Gastroesophageal sphincter (tissue), 4 donors: ENCODE data around the gene TWF2. TPM values are rescaled to one million over a fixed set of nuclear protein-coding genes. Genes with fewer than 3 reads are reported as not detected.

Source experiments
- ATAC-seq: fragments of 150-250 bp; one replicate; pipeline ENCODE4 v1.9.1; 2016; ENCODE audit warnings: mild to moderate bottlenecking, moderate library complexity
- H3K27ac ChIP-seq, 4 donors: fragments of 200-600 bp; sonication (generic) in 3 of 4; 1 replicate in 3 of 4; 2 replicates in 1 of 4; pipeline ENCODE4 v1.5.1; 2016 to 2019
- H3K27me3 ChIP-seq: fragments of 200-600 bp; sonication (generic); one replicate; pipeline ENCODE4 v1.5.1; 2019
- H3K36me3 ChIP-seq, 2 donors: fragments of 200-600 bp; sonication (generic); one replicate each; pipeline ENCODE4 v1.5.1; 2019; ENCODE audit warnings: control low read depth in 1 of 2
- H3K4me1 ChIP-seq, 3 donors: fragments of 200-600 bp; sonication (generic); 1 replicate in 2 of 3; 2 replicates in 1 of 3; pipeline ENCODE4 v1.5.1; 2016 to 2019; ENCODE audit warnings: control low read depth in 2 of 3
- H3K4me3 ChIP-seq, 2 donors: fragments of 200-600 bp; sonication (generic); one replicate each; pipeline ENCODE4 v1.5.1; 2019; ENCODE audit warnings: mild to moderate bottlenecking in 1 of 2, moderate library complexity in 1 of 2
- H3K9me3 ChIP-seq, 3 donors: fragments of 200-600 bp; sonication (generic); one replicate each; pipeline ENCODE4 v1.5.1; 2017 to 2019; ENCODE audit warnings: control low read depth in 2 of 3
- EP300 ChIP-seq: sonication (generic); formaldehyde crosslinking; IDR thresholded peaks from one replicate; pipeline ENCODE4 v1.6.1; 2017; ENCODE audit warnings: antibody characterized with exemption, mild to moderate bottlenecking
- POLR2A ChIP-seq, 2 donors: fragments of 450-650 bp; IDR thresholded peaks; one replicate each; pipeline ENCODE4 v1.6.1; 2017; ENCODE audit warnings: antibody characterized with exemption in 2 of 2, mild to moderate bottlenecking in 2 of 2, moderate library complexity in 1 of 2
- POLR2AphosphoS5 ChIP-seq: sonication (generic); formaldehyde crosslinking; IDR thresholded peaks from one replicate; pipeline ENCODE4 v1.6.1; 2017; ENCODE audit warnings: antibody characterized with exemption
- WGBS, 2 donors: methylation state at CpG; one replicate each; pipeline ENCODE4 v1.1.5; 2018; ENCODE audit warnings: low coverage in 1 of 2; 5-methylcytosine and 5-hydroxymethylcytosine counted together
- total RNA-seq, 4 donors: library from RNA; depleted of rRNA; stranded (reverse); fragments of >200 nt; gene quantifications; one replicate each; pipeline ENCODE4 v1.1.0, GENCODE V29; 2016
- TF ChIP-seq, protein P1 (sequence below), 4 experiments: fragments of 200-600 bp in 2 of 4; fragments of 450-650 bp in 2 of 4; sonication (generic) in 1 of 4; IDR thresholded peaks; one replicate each; pipeline ENCODE4 v1.5.1; 2017 to 2019; ENCODE audit warnings: antibody characterized with exemption in 4 of 4, mild to moderate bottlenecking in 2 of 4, moderate library complexity in 2 of 4

Gene TWF2
- total RNA-seq, 4 donors from 2014 or later = 46.8 to 79.5 (median 69.2) TPM

DNA sequence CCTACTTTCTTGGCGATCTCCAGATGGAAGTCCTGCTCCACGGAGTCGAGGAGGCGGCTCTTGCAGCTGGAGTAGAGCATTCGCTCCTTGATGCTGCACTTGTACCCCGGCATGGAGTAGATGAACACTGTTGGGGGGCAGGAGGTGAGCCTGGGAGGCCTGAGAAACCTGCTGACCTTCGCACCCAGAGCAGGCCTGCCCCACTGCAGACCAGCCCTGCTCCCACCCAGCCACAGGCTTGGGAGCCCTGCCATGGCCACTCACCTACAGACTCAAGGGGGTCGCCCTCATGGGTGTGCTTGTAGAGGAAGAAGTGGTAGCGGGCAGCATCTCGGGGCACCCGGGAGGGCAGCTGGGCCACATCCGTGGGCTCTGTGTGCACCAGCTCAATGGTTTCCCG lies 9.3 kb downstream of the TWF2 start:
- peaks cover 0 to 35% (median 5%) of the 10 kb centered on the region in 3 donors for H3K4me1 ChIP-seq
- TF ChIP-seq EP300 = no peak
- no peak for TF ChIP-seq POLR2A (IDR thresholded peaks at IDR 0.05)
- TF ChIP-seq, protein P1, sequence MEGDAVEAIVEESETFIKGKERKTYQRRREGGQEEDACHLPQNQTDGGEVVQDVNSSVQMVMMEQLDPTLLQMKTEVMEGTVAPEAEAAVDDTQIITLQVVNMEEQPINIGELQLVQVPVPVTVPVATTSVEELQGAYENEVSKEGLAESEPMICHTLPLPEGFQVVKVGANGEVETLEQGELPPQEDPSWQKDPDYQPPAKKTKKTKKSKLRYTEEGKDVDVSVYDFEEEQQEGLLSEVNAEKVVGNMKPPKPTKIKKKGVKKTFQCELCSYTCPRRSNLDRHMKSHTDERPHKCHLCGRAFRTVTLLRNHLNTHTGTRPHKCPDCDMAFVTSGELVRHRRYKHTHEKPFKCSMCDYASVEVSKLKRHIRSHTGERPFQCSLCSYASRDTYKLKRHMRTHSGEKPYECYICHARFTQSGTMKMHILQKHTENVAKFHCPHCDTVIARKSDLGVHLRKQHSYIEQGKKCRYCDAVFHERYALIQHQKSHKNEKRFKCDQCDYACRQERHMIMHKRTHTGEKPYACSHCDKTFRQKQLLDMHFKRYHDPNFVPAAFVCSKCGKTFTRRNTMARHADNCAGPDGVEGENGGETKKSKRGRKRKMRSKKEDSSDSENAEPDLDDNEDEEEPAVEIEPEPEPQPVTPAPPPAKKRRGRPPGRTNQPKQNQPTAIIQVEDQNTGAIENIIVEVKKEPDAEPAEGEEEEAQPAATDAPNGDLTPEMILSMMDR (IDR thresholded peaks at IDR 0.05) = no peak
- TF ChIP-seq POLR2AphosphoS5 = no peak
- ATAC-seq = no peak
- no peaks in the 10 kb centered on the region for H3K27me3 ChIP-seq
- no peak overlapping the region for H3K27ac ChIP-seq
- no peak overlapping the region for H3K4me3 ChIP-seq
- no CpG with 5 or more reads among the region's 13 CpGs for WGBS, 2 donors
- no peaks in the 10 kb centered on the region for H3K9me3 ChIP-seq
- H3K36me3 ChIP-seq = peaks cover 0 to 77% of the 10 kb centered on the region in 2 donors

- TF ChIP-seq, protein P1 (IDR thresholded peaks at IDR 0.05) = no peak
- TF ChIP-seq EP300 (no peak), POLR2A (IDR thresholded peaks at IDR 0.05) (no peak), POLR2AphosphoS5 (no peak)
- WGBS, 2 donors = no CpG with 5 or more reads among the region's 21 CpGs
- H3K36me3 ChIP-seq = peaks cover 0 to 68% of the 10 kb centered on the region in 2 donors
Observed at GRCh38 chr3:52228751-52229291, 10.1 kb downstream of the TWF2 start.

DNA sequence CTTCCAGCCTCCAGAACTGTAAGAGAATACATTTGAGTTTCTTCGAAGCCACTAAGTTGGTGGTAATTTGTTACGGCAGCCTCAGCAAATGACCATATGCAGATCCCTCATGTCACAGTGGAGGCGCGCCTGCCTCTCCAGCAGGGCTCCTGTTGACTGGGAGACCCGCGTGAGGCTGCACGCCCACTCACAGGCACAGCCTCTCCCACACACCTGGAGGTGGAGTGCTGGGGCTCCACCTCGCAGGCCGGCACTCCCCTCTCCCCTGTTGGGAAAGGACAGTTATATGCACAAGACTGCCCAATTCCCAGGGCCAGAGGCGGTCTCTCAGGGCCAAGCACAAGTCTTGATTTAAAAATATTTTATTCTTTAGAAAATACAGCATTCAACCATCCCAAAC lies 10.7 kb downstream of the TWF2 start:
- no peak overlapping the region for H3K27ac ChIP-seq
- ATAC-seq = no peak
- H3K36me3 ChIP-seq = peaks cover 0 to 64% of the 10 kb centered on the region in 2 donors
- H3K4me3 ChIP-seq = no peak overlapping the region
- H3K9me3 ChIP-seq = no peaks in the 10 kb centered on the region
- WGBS, 2 donors = 60 to 83% methylated on average over 1 of the region's 10 CpGs
- H3K27me3 ChIP-seq = no peaks in the 10 kb centered on the region
- H3K4me1 ChIP-seq = peaks cover 0 to 21% (median 5%) of the 10 kb centered on the region in 3 donors
- TF ChIP-seq POLR2A (IDR thresholded peaks at IDR 0.05) (no peak), POLR2AphosphoS5 (no peak), EP300 (no peak)
- TF ChIP-seq, protein P1 (IDR thresholded peaks at IDR 0.05) = no peak

More at GRCh38 chr3:52228751-52229291, 10.1 kb downstream of the TWF2 start:
- Histone ChIP-seq H3K27me3 (no peaks in the 10 kb centered on the region), H3K9me3 (no peaks in the 10 kb centered on the region), H3K4me3 (no peak overlapping the region), H3K4me1 (peaks cover 0 to 27% (median 5%) of the 10 kb centered on the region in 3 donors), H3K27ac (no peak overlapping the region)
- ATAC-seq = no peak

DNA sequence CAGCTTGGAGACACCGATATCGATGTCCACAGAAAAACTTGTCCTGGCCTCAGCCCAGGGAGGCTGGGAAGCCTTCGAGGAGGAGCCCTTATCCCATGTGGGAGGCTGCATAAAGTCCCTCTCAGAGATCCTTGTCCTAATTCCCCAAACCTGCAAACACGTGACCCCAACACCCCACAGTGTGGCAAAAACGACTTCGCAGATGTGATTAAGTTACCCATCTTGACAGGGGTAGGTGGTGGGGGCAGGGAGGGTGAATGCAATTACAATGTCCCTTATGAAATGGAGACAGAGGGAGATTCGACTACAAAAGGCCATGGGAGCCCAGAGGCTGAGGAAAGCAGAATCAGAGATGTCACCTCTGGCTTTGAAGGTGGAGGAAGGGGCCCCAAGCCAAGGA lies 11.2 kb downstream of the TWF2 start:
- TF ChIP-seq POLR2A (IDR thresholded peaks at IDR 0.05) = no peak
- no peak for TF ChIP-seq POLR2AphosphoS5
- TF ChIP-seq EP300 = no peak
- TF ChIP-seq, protein P1 (IDR thresholded peaks at IDR 0.05) = no peak
- Histone ChIP-seq H3K27ac (no peak overlapping the region), H3K4me1 (peaks cover 0 to 16% (median 5%) of the 10 kb centered on the region in 3 donors), H3K9me3 (no peaks in the 10 kb centered on the region), H3K36me3 (peaks cover 0 to 59% of the 10 kb centered on the region in 2 donors), H3K27me3 (no peaks in the 10 kb centered on the region), H3K4me3 (no peak overlapping the region)
- ATAC-seq = no peak
- 83 to 84% methylated on average over 1 to 3 of the region's 7 CpGs for WGBS, 2 donors

GRCh38 chr3:52227117-52227516 lies 11.8 kb downstream of the TWF2 start:
- no peaks in the 10 kb centered on the region for H3K27me3 ChIP-seq
- no peak overlapping the region for H3K27ac ChIP-seq
- no peaks in the 10 kb centered on the region for H3K9me3 ChIP-seq
- H3K4me3 ChIP-seq = no peak overlapping the region
- peaks cover 0 to 52% of the 10 kb centered on the region in 2 donors for H3K36me3 ChIP-seq
- peaks cover 0 to 12% (median 3%) of the 10 kb centered on the region in 3 donors for H3K4me1 ChIP-seq
- no peak for ATAC-seq
- no CpG with 5 or more reads among the region's 4 CpGs for WGBS, 2 donors
- TF ChIP-seq POLR2A (IDR thresholded peaks at IDR 0.05) = no peak
- TF ChIP-seq, protein P1 (IDR thresholded peaks at IDR 0.05) = no peak
- TF ChIP-seq POLR2AphosphoS5 = no peak
- TF ChIP-seq EP300 = no peak
